RPMI8226 (cell line): ENCODE measurements around the gene ZNF514.
"Not testable (repeated sequence)": the region's sequence is repeated elsewhere in the genome, so short reads cannot be mapped to it uniquely, and the experiment has no call there.

Experiments
- DNase-seq: peaks from one replicate; pipeline ENCODE4 v3.0.0-alpha.2; 2015

Gene ZNF514

DNA sequence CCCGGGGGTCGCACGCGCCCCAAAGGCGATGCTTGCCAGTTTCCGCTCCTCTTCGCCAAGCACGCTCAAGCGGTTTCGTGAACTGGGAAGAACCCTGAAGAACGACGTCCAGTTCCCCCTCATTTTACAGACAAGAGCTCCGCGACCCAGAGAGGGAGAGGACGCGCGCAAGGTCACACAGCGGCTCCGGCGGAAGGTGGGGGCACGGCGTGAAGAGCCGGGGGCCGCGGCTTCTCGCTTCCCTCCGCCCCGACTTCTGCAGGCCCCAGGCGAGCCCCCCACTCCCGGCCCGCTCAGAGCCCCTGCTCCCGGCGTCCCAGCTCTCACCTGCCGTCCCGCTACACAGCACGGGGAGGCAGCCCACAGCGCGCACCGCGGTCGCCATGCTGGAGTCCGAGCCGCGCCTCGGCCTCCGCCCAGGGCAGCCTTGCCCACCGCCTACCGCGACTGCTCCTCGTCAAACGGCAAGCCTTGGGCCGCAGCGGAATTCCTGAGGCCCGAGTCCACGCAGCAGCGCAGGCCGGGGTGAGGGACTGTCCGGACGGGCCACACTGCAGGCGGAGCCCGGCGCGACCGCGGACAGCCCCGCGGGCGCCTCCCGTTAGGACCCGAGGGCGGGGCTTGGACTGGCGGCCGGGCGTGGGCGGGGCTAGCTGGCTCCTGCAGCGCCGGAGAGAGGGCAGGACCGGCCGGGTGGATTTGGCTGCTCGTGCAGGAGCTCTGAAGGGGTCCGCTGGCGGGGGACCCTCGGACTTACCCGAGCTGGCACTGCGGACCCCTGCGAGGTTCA lies 38.0 kb downstream of the ZNF514 start, which contains the start of gene MRPS5:
Gene MRPS5 (minus strand): TSS at position 402 of the 790 bp plus-strand sequence. CDS start 17 bp downstream, at position 385.
- DNase-seq: peak; percentile 88

DNA sequence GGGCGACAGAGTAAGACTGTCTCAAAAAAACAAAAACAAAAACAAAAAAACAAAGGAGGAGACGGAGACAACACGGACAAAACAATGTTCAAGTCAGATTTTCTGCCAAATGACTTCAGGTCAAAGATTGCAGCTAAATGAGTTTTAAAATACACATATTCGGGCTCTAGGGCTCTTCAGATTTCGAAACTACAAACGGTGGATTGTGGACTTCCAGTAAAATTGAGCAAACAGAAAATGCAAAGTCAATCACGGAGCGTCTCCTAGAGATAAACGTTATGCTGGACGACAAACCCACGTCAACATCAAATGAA lies 38.6 kb downstream of the ZNF514 start:
- DNase-seq: peak; percentile 30

DNA sequence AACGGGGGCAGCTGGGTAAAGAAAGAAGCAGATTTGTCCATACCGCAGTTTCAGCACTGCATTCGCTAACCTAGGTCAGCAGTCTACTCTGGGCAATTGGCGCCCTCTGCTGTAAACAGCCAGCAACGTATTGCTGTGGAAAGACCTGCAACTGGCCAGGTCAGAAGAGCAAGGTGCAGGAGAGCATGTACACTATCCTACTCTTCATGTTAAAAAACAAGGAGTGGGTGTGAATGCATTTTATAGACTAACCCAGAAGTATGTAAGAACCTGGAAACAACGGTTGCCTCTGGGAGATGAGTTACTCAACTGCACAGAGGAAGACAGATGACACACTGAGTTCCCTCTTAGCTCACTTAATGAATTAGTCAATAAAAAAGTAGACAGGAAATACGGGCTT lies 44.2 kb downstream of the ZNF514 start:
- peak; percentile 84 for DNase-seq

DNA sequence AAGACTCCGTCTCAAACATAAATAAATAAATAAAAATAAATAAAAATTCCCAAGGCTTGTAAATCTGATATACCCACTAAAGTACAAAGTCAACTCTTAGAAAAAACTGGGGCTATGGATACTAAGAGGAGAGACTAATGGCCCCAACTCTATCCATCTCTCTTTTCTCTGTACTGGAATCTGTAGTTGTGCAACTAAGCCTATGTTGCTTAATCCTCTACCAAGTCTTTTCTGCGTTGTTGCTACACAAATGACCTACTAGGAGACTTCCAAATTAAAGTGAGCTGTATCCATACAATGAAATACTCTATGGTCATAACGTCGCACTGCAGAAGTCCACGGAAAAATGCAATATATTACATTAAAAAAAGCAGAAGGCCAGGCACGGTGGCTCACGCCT lies 46.2 kb downstream of the ZNF514 start:
- DNase-seq: no peak

DNA sequence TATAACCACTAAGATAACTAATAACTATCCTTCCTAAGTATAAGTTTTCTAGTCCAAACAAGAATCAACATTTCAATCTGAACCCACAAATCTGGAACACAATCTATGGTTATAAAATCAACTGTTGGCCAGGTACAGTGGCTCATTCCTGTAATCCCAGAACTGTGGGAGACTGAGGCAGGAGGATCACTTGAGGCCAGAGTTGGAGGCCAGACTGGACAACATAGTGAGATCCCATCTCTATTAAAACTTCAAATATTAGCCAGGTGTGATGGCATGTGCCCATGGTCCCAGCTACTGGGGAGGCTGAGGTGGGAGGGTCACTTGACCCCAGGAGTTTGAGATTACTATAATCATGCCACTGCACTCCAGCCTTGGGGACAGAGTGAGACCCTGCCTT lies 49.3 kb downstream of the ZNF514 start:
- no peak for DNase-seq

DNA sequence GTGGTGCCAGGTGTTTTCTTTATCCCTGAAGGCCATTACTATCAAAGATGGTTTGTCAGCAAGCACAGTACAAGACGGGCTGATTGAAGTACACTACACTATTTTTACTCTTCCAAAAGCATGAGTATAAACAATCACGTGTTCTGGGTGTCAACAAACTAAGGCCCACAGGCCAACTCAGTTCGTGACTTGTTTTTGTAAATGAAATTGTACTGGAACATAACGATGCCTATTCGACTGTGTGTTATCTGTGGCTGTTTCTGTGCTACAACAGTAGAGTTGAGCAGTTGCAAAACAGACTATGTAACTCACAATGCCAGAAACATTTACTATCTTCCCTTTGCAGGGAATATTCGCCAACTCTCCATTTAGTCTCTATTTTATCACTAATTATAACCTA lies 50.4 kb downstream of the ZNF514 start:
- DNase-seq: no peak

DNA sequence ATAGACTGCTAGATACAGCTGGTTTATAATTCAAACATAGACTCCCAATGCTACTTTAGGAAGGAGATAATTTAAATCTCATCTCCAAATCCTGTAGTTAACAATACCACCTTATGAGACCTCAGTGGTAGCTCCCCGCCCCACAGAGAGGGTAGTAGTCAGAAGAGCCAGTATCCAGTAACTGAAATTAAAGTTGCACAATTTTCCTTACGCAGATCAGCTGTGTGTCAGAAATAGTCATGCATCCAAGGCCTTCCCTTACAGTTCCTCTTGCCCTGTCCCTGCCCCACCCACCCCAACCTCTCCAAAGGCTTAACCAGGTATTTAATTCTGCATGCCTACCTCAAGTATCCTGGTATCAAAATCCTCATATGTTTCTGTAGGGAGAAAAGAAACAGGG lies 53.6 kb downstream of the ZNF514 start:
- no peak for DNase-seq

DNA sequence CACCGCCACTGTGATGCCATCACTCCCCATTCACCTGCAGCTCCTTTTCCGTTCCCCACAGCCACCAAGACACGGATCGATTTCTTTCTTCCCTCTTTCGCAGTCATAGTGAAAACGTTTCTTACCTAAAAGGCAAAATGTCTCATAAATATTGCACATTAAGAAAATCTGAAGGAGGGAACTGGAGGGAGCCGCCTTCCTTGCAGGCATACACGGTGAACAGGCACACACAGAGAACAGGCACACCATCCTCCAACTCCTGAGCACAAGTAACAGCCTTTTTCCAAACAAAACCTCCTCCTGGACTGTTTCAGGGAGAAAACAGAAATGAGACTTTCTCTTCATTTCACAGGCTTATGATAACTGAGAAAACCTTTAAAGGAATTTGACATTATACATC lies 55.0 kb downstream of the ZNF514 start:
- no peak for DNase-seq

DNA sequence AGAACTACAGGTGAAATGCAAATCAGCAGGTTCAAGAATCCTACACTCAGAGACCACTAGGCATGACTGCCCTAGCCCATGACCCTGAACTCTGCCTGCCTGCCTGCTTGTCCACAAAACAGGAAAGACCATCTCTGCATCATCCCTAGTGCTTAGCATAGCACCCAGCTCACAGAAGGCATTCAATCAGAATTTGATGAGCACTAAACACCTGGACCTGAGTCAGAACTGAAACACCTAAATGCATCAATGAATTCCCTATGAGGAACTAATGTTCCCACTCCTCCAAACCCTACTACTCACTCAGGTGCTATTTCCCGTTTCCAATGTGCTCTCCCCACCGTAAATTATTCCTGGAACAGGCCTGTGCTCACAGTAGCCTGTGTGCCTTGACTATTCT lies 59.7 kb downstream of the ZNF514 start:
- DNase-seq: no peak

DNA sequence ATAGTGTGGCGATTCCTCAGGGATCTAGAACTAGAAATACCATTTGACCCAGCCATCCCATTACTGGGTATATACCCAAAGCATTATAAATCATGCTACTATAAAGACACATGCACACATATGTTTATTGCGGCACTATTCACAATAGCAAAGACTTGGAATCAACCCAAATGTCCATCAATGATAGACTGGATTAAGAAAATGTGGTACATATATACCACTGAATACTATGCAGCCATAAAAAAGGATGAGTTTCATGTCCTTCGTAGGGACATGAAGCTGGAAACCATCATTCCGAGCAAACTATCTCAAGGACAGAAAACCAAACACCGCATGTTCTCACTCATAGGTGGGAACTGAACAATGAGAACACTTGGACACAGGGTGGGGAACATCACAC lies 61.4 kb downstream of the ZNF514 start:
- not testable (repeated sequence) for DNase-seq
